Measurements from ENCODE around the gene HK2.

DNA sequence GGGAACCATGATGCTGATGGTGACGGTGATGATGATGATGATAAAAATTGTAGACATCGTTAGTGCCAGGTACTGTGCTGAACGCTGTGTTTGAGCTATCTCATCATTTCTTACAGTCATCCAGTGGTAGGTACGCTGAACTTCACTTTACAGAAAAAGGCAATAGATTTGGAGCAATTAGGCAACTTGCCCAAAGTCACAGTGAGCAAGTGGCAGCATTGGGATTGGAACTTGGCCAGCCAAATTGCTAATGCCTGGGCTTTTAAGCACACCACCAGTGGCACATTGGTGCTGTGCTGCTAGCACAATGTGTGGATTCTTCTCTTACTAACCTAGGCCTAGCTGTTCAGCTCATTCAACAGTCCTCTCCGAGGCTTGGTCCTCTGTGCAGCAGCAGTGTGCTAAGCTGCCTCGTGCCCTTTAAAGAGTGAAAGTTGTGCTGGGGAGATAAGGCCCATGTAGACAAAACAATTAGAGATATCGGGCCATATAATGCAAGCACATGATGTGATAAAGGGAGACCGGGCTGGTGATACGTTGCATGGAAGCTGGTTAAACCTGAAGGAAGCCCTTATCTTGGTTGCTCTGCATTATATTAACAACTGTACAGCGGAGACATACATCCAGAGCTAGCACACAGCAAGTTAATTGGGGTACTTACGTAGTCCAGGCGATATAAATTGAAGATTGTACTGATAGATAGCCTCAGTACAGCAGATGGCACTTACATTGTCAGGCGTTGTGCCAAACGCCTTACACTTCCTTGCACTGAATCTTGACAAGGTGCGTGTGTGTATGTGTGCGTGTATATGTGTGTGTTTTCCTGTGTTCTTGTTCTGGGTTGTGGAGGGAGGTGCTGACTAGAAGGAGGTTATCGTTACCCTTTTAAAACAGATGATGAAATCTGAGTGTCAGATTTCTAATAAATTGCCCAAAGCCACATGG, 28.4 kb downstream of the HK2 start:
- TF ChIP-seq SMC3 (IDR thresholded peaks at IDR 0.05; ENCODE audit: low read depth, low read length) (no peak), CTCF (conservative IDR thresholded peaks at IDR 0.05; ENCODE audit: low read depth, low read length) (no peak), POLR2A (IDR thresholded peaks at IDR 0.05; ENCODE audit: low read depth, low read length) (no peak), CHD1 (IDR thresholded peaks at IDR 0.05; ENCODE audit: low read depth, low read length) (no peak), MAZ (IDR thresholded peaks at IDR 0.05; ENCODE audit: borderline replicate concordance, low read depth, low read length) (no peak), BHLHE40 (IDR thresholded peaks at IDR 0.05; ENCODE audit: low read depth, low read length) (no peak), RAD21 (IDR thresholded peaks at IDR 0.05; ENCODE audit: low read length) (no peak), FOS (IDR thresholded peaks at IDR 0.05; ENCODE audit: low read depth, low read length) (no peak), RCOR1 (IDR thresholded peaks at IDR 0.05; ENCODE audit: insufficient replicate concordance, low read length) (no peak), CEBPB (IDR thresholded peaks at IDR 0.05; ENCODE audit: low read depth, low read length) (no peak), MAFK (IDR thresholded peaks at IDR 0.05; ENCODE audit: low read depth, low read length) (no peak), MXI1 (IDR thresholded peaks at IDR 0.05; ENCODE audit: borderline replicate concordance, low read depth, low read length) (no peak)
- TF ChIP-seq, protein P1, sequence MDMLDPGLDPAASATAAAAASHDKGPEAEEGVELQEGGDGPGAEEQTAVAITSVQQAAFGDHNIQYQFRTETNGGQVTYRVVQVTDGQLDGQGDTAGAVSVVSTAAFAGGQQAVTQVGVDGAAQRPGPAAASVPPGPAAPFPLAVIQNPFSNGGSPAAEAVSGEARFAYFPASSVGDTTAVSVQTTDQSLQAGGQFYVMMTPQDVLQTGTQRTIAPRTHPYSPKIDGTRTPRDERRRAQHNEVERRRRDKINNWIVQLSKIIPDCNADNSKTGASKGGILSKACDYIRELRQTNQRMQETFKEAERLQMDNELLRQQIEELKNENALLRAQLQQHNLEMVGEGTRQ (IDR thresholded peaks at IDR 0.05; ENCODE audit: low read depth, low read length): no peak

All from IMR-90 (cell line).